Astrocyte (in vitro differentiated cells and primary cell): Measurements from ENCODE around the gene PALS1.

Experiments
- CTCF ChIP-seq: IDR thresholded peaks from 2 replicates; pipeline ENCODE4 v1.5.1; 2011; ENCODE audit warnings: low read depth, mild to moderate bottlenecking, inconsistent platforms, low read length, moderate library complexity; ENCODE audit not compliant: insufficient read depth
- EZH2 ChIP-seq: IDR thresholded peaks from 2 replicates; pipeline ENCODE4 v1.6.1; 2012; ENCODE audit warnings: mild to moderate bottlenecking, low read length, inconsistent platforms; ENCODE audit not compliant: insufficient read depth

- TF ChIP-seq CTCF, result no peak
- TF ChIP-seq EZH2, result no peak
These were observed 34.9 kb downstream of the PALS1 start for GRCh38 chr14:67276131-67276530.
